GM23338 (cell line): ENCODE data around the gene PLA1A. TPM values are rescaled to one million over a fixed set of nuclear protein-coding genes. Genes with fewer than 3 reads are reported as not detected.

ENCODE experiments used
- ATAC-seq: fragments of 200-7000 bp; cut with Tn5 transposase; 3 replicates; pipeline ENCODE4 v1.9.1; 2020
- DNase-seq: peaks from one replicate; pipeline ENCODE4 v3.0.0-alpha.2; 2015; ENCODE audit warnings: low spot score
- H2AFZ ChIP-seq: fragments of 200-600 bp; sonication (generic); 2 replicates; pipeline ENCODE4 v1.8.0; 2016; ENCODE audit warnings: antibody characterized with exemption, mild to moderate bottlenecking, moderate library complexity
- H3F3A ChIP-seq: fragments of 200-600 bp; sonication (generic); replicated peaks from 2 replicates; pipeline ENCODE4 v1.8.0; 2017; ENCODE audit warnings: antibody characterized with exemption, mixed run types, low read depth
- H3K27ac ChIP-seq: fragments of 200-600 bp; sonication (generic); 2 replicates; pipeline ENCODE4 v1.6.1; 2016; ENCODE audit warnings: low read depth
- H3K27me3 ChIP-seq: fragments of 200-600 bp; sonication (generic); 2 replicates; pipeline ENCODE4 v1.8.0; 2016; ENCODE audit warnings: mild to moderate bottlenecking, mixed run types, moderate library complexity; ENCODE audit not compliant: insufficient read depth
- H3K36me3 ChIP-seq: fragments of 200-600 bp; sonication (generic); 2 replicates; pipeline ENCODE4 v1.8.0; 2016; ENCODE audit warnings: mild to moderate bottlenecking; ENCODE audit not compliant: insufficient read depth
- H3K4me1 ChIP-seq: fragments of 200-600 bp; sonication (generic); 2 replicates; pipeline ENCODE4 v1.8.0; 2016; ENCODE audit warnings: mild to moderate bottlenecking, moderate library complexity; ENCODE audit not compliant: insufficient read depth
- H3K4me2 ChIP-seq: fragments of 200-600 bp; sonication (generic); 2 replicates; pipeline ENCODE4 v1.7.1; 2017; ENCODE audit warnings: mixed run types
- H3K4me3 ChIP-seq: fragments of 200-600 bp; sonication (generic); 2 replicates; pipeline ENCODE4 v1.6.1; 2016; ENCODE audit warnings: mixed run types
- H3K79me2 ChIP-seq: fragments of 200-600 bp; sonication (generic); replicated peaks from 2 replicates; pipeline ENCODE4 v1.8.0; 2017; ENCODE audit warnings: mild to moderate bottlenecking; ENCODE audit not compliant: insufficient read depth
- H3K9me2 ChIP-seq: fragments of 200-600 bp; sonication (generic); 2 replicates; pipeline ENCODE4 v1.8.0; 2017; ENCODE audit not compliant: insufficient read depth
- H4K20me1 ChIP-seq: fragments of 200-600 bp; sonication (generic); replicated peaks from 2 replicates; pipeline ENCODE4 v1.8.0; 2017; ENCODE audit warnings: mild to moderate bottlenecking; ENCODE audit not compliant: insufficient read depth
- H3K27ac Mint-ChIP-seq: 2 replicates; pipeline ENCODE4 v1.8.0; 2020; ENCODE audit warnings: inconsistent platforms, mild to moderate bottlenecking, moderate library complexity, mixed read lengths
- H3K27me3 Mint-ChIP-seq: 3 replicates; pipeline ENCODE4 v1.8.0; 2022; ENCODE audit warnings: low read depth, mild to moderate bottlenecking, moderate library complexity, mixed read lengths, inconsistent platforms; ENCODE audit not compliant: insufficient read depth, poor library complexity
- H3K36me3 Mint-ChIP-seq: 3 replicates; pipeline ENCODE4 v1.8.0; 2021; ENCODE audit warnings: low read depth, mild to moderate bottlenecking, inconsistent platforms, moderate library complexity, mixed read lengths
- H3K4me1 Mint-ChIP-seq: 3 replicates; pipeline ENCODE4 v1.8.0; 2020; ENCODE audit warnings: mild to moderate bottlenecking, inconsistent platforms, mixed read lengths
- H3K4me3 Mint-ChIP-seq: 3 replicates; pipeline ENCODE4 v1.8.0; 2021; ENCODE audit warnings: moderate library complexity, mild to moderate bottlenecking, inconsistent platforms, mixed read lengths
- H3K9me3 Mint-ChIP-seq: 3 replicates; pipeline ENCODE4 v1.8.0; 2020; ENCODE audit warnings: moderate library complexity, mild to moderate bottlenecking, inconsistent platforms, mixed read lengths
- ETS1 ChIP-seq: IDR thresholded peaks from 2 replicates; pipeline ENCODE4 v1.6.1; 2016; ENCODE audit warnings: antibody characterized with exemption
- EZH2 ChIP-seq: fragments of 200-600 bp; sonication (generic); IDR thresholded peaks from one replicate; pipeline ENCODE4 v1.8.0; 2017; ENCODE audit warnings: antibody characterized with exemption, mild to moderate bottlenecking, low read depth; ENCODE audit not compliant: unreplicated experiment
- EZH2phosphoT487 ChIP-seq: fragments of 200-600 bp; sonication (generic); IDR thresholded peaks from one replicate; pipeline ENCODE4 v1.8.1; 2018; ENCODE audit warnings: antibody characterized with exemption; ENCODE audit not compliant: unreplicated experiment
- JUNB ChIP-seq: IDR thresholded peaks from one replicate; pipeline ENCODE4 v1.6.1; 2016; ENCODE audit warnings: antibody characterized with exemption; ENCODE audit not compliant: unreplicated experiment
- POLR2AphosphoS5 ChIP-seq: IDR thresholded peaks from 2 replicates; pipeline ENCODE4 v1.6.1; 2016; ENCODE audit warnings: antibody characterized with exemption, low read depth
- REST ChIP-seq: IDR thresholded peaks from one replicate; pipeline ENCODE4 v1.6.1; 2018; ENCODE audit warnings: antibody characterized with exemption; ENCODE audit not compliant: unreplicated experiment
- STAT1 ChIP-seq: IDR thresholded peaks from one replicate; pipeline ENCODE4 v1.6.1; 2016; ENCODE audit warnings: antibody characterized with exemption; ENCODE audit not compliant: unreplicated experiment
- ZNF331 ChIP-seq: fragments of 250-450 bp; sonication (Bioruptor Pico); IDR thresholded peaks from 2 replicates; pipeline ENCODE4 v1.5.0; 2020; ENCODE audit warnings: low read depth, mild to moderate bottlenecking, moderate library complexity
- polyA plus RNA-seq: library from polyadenylated mRNA; unstranded; fragments of >200 nt; fragmentation: Nextera tagmentation; extraction: Ambion mirVana; gene quantifications from 2 replicates; pipeline ENCODE4 v1.2.1, GENCODE V29; 2016
- total RNA-seq: library from RNA; depleted of rRNA; stranded (reverse); fragments of >200 nt; shearing (Covaris generic); gene quantifications from 2 replicates; pipeline ENCODE4 v1.2.3, GENCODE V29; 2014
- TF ChIP-seq, protein P1 (sequence below): fragments of 250-450 bp; sonication (Bioruptor Pico); IDR thresholded peaks from 2 replicates; pipeline ENCODE4 v1.5.0; 2020; ENCODE audit warnings: mild to moderate bottlenecking, moderate library complexity

The PLA1A gene
- total and polyA plus RNA-seq, 2 experiments from 2014 or later, result not detected

DNA sequence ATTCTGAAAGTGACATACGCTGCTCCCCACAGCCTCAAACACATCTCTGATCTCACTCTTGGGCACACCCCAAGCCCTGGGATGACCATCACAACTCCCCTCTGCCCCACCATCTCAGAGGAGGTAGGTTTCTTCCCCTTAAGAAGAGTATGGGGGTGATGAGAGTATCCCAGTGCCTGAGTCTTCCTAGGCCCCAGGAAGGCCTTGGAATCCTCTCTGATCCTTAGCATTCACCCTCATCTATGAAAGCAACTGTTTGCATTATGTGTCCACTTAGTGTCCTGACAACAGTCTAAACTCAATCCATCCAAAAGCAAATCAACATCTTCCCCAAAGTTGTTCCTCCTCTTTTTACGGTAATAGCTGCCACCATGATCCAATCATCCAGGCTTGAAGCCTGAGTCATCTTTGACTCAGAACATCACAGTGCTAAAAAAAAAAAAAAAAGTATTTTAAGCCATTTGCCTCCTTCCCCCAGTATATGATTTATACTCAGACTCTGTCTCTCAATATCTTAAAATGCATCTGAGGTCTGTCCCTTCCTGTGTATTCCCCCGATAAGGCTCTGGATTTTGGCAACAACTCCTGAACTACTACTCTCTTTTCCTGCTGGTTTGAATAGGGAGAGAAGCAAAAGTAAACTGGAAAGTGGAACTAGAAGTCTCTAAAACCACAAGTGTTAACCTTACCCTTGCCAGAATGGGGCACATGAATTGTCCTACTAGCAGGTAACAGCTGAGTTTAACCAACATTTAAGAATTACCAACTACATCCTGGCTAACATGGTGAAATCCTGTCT, 40.2 kb downstream of the PLA1A start:
- Histone ChIP-seq H3F3A (no peaks in the 10 kb centered on the region), H3K4me2 (no peak overlapping the region), H3K4me1 (no peaks in the 10 kb centered on the region), H3K4me3 (no peak overlapping the region), H3K27me3 (no peaks in the 10 kb centered on the region), H3K79me2 (no peaks in the 10 kb centered on the region), H2AFZ (no peak overlapping the region; the same call in 1 of the 2 replicates), H3K36me3 (no peaks in the 10 kb centered on the region), H4K20me1 (no peaks in the 10 kb centered on the region), H3K27ac (no peak overlapping the region), H3K9me2 (no peaks in the 10 kb centered on the region; the same call in 1 of the 2 replicates)
- Mint-ChIP-seq H3K9me3 (no peaks in the 10 kb centered on the region), H3K27ac (no peak overlapping the region), H3K4me3 (no peak overlapping the region), H3K27me3 (peaks cover 2% of the 10 kb centered on the region), H3K36me3 (no peaks in the 10 kb centered on the region), H3K4me1 (no peaks in the 10 kb centered on the region)
- no peak for ATAC-seq
- DNase-seq, result no peak
- TF ChIP-seq POLR2AphosphoS5 (no peak), STAT1 (no peak)

- Histone ChIP-seq H3K36me3 (no peaks in the 10 kb centered on the region), H3F3A (no peaks in the 10 kb centered on the region), H3K27ac (no peak overlapping the region), H3K9me2 (no peaks in the 10 kb centered on the region; the same call in 1 of the 2 replicates), H3K4me3 (no peak overlapping the region), H3K79me2 (no peaks in the 10 kb centered on the region), H3K27me3 (no peaks in the 10 kb centered on the region), H3K4me2 (no peak overlapping the region), H4K20me1 (no peaks in the 10 kb centered on the region), H3K4me1 (no peaks in the 10 kb centered on the region), H2AFZ (no peak overlapping the region)
- H3K27me3 Mint-ChIP-seq, result peaks cover 2% of the 10 kb centered on the region
- H3K9me3 Mint-ChIP-seq, result no peaks in the 10 kb centered on the region
- DNase-seq, result no peak
- no peaks in the 10 kb centered on the region for H3K4me1 Mint-ChIP-seq
- no peaks in the 10 kb centered on the region for H3K36me3 Mint-ChIP-seq
- no peak overlapping the region for H3K4me3 Mint-ChIP-seq
- no peak for ATAC-seq
- H3K27ac Mint-ChIP-seq, result no peak overlapping the region
- TF ChIP-seq, protein P1, sequence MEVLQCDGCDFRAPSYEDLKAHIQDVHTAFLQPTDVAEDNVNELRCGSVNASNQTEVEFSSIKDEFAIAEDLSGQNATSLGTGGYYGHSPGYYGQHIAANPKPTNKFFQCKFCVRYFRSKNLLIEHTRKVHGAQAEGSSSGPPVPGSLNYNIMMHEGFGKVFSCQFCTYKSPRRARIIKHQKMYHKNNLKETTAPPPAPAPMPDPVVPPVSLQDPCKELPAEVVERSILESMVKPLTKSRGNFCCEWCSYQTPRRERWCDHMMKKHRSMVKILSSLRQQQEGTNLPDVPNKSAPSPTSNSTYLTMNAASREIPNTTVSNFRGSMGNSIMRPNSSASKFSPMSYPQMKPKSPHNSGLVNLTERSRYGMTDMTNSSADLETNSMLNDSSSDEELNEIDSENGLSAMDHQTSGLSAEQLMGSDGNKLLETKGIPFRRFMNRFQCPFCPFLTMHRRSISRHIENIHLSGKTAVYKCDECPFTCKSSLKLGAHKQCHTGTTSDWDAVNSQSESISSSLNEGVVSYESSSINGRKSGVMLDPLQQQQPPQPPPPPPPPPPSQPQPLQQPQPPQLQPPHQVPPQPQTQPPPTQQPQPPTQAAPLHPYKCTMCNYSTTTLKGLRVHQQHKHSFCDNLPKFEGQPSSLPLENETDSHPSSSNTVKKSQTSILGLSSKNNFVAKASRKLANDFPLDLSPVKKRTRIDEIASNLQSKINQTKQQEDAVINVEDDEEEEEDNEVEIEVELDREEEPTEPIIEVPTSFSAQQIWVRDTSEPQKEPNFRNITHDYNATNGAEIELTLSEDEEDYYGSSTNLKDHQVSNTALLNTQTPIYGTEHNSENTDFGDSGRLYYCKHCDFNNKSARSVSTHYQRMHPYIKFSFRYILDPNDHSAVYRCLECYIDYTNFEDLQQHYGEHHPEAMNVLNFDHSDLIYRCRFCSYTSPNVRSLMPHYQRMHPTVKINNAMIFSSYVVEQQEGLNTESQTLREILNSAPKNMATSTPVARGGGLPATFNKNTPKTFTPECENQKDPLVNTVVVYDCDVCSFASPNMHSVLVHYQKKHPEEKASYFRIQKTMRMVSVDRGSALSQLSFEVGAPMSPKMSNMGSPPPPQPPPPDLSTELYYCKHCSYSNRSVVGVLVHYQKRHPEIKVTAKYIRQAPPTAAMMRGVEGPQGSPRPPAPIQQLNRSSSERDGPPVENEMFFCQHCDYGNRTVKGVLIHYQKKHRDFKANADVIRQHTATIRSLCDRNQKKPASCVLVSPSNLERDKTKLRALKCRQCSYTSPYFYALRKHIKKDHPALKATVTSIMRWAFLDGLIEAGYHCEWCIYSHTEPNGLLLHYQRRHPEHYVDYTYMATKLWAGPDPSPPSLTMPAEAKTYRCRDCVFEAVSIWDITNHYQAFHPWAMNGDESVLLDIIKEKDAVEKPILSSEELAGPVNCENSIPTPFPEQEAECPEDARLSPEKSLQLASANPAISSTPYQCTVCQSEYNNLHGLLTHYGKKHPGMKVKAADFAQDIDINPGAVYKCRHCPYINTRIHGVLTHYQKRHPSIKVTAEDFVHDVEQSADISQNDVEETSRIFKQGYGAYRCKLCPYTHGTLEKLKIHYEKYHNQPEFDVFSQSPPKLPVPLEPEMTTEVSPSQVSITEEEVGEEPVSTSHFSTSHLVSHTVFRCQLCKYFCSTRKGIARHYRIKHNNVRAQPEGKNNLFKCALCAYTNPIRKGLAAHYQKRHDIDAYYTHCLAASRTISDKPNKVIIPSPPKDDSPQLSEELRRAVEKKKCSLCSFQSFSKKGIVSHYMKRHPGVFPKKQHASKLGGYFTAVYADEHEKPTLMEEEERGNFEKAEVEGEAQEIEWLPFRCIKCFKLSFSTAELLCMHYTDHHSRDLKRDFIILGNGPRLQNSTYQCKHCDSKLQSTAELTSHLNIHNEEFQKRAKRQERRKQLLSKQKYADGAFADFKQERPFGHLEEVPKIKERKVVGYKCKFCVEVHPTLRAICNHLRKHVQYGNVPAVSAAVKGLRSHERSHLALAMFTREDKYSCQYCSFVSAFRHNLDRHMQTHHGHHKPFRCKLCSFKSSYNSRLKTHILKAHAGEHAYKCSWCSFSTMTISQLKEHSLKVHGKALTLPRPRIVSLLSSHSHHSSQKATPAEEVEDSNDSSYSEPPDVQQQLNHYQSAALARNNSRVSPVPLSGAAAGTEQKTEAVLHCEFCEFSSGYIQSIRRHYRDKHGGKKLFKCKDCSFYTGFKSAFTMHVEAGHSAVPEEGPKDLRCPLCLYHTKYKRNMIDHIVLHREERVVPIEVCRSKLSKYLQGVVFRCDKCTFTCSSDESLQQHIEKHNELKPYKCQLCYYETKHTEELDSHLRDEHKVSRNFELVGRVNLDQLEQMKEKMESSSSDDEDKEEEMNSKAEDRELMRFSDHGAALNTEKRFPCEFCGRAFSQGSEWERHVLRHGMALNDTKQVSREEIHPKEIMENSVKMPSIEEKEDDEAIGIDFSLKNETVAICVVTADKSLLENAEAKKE (CRISPR knock-in tag), result no peak
- TF ChIP-seq ETS1, result no peak
- TF ChIP-seq JUNB, result no peak
- TF ChIP-seq ZNF331 (CRISPR knock-in tag), result no peak
- TF ChIP-seq EZH2phosphoT487, result no peak
- no peak for TF ChIP-seq EZH2
- no peak for TF ChIP-seq REST
Measured at GRCh38 chr3:119639494-119640350, 42.0 kb downstream of the PLA1A start.
